GM18519 (cell line): Measurements from ENCODE around the gene ADGRD1.
A peak's percentile ranks its signal among the peaks of the same experiment; 100 is the strongest.

Experiments used
- ATAC-seq: cut with Tn5 transposase; IDR thresholded peaks from one replicate; pipeline ENCODE4 v1.9.1; 2021; ENCODE audit warnings: mild to moderate bottlenecking, moderate library complexity; ENCODE audit not compliant: unreplicated experiment, low FRiP score

Gene ADGRD1

GRCh38 chr12:131084341-131085011 lies 130.8 kb downstream of the ADGRD1 start:
- no peak for ATAC-seq

- no peak for ATAC-seq
These were observed 131.6 kb downstream of the ADGRD1 start for GRCh38 chr12:131085125-131085815.

GRCh38 chr12:131085816-131086591 lies 132.3 kb downstream of the ADGRD1 start:
- ATAC-seq, result no peak

DNA sequence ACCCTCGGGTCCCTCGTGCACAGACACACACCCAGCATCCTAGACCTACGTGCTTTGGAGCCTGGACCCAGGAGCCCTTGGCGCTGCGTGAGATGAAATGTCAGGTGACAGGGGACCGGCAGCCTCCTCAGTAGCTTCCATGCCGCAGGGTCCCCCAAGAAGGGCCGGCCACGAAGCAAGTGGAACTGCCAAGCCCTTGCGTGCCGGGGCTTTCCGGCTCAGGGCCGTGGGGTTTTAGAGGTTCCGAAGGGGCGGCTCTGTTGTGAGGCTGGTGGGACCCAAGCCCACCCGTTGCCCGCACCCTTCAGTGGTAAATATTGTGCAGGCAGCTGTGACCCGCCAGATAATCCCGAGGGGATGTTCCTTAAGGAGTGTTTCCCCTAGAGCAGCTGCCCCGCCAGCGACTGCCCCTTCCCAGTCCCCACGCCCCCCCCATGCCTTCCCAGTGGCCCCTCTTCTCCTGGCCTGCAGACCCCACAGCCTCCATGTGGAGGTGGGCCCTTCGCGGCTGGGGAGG lies 133.7 kb downstream of the ADGRD1 start:
- no peak for ATAC-seq

DNA sequence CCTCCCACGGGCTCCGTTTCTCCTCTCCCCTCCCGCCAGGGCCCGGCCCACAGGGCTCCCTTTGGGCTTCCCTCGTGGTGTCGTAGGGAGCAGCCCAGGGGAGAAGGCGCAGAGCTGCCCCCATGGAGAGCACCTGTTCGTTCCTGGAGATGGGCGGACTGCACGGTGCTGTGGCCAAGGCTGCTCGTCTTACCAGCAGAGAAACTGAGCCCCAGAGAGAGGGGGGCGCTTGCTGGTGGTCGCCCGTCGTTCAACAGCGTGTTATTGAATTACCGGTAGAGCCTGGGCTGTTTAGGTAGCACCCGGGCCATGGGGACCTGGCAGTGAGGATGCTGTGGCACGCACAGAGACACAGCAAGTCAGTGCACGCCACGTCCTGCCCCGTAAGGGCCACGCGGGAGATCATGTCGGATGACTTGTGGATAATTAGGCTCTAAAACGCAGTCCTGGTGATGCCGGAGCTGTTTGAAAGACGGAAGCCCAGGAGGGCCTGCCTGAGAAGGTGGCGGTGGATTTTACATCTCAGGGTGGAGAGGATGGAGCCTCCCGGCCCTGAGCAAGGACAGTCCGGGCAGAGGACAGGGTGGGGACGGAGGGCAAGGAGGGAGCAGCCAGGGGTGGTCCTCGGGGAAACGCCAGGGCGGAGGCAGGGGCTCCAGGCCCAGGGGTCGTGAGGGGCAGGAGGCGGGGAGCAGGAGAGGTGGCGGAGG lies 134.4 kb downstream of the ADGRD1 start:
- no peak for ATAC-seq

DNA sequence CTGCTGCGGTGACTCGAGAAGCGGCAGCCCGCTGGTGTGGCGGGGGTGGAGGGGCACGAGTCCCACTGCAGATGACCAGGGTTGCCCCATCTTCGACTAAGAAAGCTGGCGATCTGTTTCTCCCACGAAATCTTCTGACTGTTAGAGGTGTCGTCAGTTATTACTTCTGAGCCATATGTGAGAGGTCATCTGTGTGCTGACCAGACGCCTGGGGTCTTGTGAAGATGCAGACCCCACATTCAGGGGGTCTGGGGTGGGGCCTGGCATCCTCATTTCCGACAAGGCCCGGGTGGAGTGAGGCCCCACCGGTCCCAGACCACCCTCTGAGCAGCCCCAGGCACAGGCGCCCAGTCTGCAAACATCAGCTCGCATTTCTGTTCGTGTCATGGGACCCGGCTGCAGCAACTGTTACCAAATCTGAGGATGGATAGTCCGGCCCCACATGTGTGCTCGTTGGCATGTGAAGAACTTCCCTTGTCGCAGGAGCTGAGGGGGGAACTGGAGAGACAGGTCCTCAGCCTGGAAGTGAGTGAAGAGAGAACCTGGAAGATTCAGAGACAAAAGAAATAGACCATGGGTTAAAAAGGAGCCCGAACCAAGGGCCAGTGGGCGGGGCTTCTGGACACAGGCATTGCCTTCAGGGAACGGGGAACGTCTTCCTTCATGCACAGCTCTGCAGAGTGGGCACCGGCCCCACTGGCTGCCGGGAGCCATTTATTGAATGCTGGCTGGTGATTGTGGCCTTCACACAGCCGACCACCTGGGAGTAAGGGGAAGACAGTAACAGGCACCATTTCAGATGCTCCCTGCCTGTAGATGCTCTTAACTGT lies 135.2 kb downstream of the ADGRD1 start:
- ATAC-seq, result no peak

GRCh38 chr12:131089531-131090273 lies 136.0 kb downstream of the ADGRD1 start:
- ATAC-seq, result no peak

DNA sequence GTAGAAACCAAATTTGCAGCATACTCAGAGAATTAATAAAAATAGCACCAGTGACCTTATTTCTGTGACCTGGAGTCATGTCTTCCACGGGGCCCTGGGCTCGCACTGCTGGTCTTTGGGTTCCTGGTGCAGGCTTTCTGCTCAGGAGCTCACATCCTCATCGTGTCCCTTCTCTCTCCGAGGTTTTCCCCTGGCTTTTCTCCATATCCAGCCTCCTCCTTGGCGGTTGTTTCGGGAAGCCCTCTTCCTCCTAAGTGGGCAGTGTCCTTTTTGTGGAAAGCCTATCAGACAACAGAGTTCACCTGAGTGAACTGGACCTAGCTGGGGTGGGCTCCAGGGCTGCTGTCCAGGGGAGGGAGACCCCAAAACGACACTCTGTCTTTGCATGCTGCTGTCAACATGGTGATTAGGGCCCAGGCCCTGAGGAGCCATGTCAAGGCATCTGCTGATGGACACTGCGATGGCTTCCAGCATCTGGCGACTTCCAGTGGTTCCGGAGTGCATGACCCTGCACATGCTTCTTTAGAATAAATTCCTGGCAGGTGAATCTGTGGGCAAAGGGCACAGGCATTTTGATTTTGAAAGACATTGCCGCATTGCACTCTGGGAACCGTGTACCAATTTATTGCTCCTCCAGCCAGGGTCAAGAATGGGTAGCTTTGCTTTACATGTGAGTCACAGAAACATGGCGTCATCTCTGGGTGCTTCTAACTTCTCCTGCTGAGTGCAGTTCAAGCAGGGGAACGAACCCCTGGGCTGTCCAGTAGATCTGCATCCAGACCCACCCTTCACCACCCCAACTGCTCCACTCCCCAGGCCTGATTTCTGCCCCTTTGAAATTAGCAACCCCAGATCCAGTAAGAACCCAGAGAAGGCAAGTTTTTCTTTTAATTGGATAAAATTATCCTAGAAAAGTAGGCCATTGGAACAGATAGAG lies 136.8 kb downstream of the ADGRD1 start:
- no peak for ATAC-seq

DNA sequence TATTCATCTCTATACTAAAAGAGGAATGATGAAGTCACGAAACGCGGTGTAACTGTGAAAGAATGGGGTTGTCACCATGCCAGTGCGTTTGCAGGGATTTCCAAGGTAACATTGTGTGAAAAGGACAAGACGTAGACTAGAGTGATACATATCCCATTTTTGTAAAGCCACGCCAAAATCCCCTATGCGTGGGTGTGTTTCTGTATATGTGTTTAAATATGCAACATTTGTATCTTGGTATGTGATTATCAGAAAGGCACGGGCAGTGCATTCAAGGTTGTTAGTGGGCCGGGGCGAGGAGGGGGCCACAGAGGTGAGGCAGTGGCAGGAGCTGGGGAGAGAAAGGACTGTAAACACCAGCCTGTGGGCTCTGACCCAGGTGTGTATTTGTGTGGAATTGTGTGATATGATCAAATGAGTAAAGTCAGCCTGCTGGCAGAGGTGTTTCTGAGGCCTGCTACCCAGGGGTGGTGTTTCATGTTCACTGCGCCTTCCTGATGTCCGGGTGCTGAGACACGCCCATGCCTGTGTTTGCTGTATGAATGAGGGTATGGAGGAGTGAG lies 137.8 kb downstream of the ADGRD1 start:
- no peak for ATAC-seq

DNA sequence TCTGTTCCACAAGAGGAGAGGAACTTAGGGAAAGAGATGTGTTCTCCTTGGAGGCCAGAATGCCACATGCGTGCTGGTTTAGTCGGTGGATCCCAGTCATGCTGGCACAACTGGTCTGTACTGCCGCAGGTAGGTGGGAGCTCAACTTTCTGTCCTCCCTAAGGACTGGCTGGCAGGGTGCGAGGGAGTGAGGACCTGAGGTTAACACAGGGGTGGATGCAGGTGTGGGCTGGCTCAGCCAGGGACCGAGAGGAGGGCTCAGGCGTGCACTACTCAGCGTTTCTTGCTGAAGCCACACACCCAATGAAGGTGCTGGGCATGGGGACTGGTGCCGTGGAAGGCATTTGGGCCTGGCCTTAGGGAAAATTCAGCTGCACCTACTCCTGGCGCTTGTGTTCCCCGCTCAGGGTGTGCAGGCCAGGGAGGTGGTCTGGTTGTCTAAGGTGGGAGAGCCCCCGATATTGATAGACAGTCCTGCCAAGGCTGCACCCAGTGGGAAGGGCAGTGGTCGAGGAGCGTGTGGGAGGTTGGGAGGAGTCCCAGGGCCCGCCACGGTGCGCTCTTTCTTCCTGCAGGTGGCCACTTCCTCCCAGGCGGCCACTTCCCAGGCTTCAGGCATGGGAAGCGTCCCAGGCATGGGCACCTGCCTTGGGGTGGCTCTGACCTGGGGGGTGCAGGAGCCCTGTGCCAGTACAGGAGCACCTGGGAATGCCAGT lies 138.4 kb downstream of the ADGRD1 start:
- ATAC-seq, result no peak

DNA sequence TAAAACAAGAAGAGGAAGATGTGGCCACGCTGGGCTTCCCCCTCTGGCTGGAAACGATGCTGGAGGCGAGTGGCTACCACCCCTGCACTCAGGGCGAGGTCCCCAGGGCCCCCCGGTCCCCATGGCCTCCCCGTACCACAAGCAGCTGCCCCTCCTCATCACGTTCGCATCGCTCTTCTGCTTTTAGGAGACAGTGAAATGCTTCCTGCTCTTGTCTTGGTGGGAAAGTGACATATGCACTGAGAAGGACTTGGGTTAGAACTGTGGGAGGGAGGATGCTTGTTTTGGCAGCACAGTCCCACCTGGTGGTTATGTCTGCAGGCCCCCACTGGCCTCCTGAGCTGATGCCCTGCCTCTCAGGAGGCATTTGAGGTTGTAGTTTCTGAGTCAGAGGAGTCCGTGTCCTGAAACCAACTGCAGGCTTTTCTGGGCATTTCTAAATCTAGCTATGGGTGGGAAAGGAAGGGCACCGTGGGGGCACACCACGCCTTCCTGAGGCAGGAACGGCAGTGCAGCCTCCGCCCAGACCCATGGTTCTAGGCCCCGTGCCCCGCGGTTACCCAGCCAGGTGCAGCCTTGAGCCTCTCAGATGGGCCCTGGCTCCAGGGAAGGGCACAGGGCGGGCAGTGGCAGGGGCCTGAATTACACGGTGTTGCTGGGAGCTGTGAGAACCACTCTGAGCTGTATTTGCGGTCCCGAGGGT lies 139.3 kb downstream of the ADGRD1 start:
- ATAC-seq, result peak; percentile 50

GRCh38 chr12:131093604-131093955 lies 139.9 kb downstream of the ADGRD1 start:
- ATAC-seq, result no peak

DNA sequence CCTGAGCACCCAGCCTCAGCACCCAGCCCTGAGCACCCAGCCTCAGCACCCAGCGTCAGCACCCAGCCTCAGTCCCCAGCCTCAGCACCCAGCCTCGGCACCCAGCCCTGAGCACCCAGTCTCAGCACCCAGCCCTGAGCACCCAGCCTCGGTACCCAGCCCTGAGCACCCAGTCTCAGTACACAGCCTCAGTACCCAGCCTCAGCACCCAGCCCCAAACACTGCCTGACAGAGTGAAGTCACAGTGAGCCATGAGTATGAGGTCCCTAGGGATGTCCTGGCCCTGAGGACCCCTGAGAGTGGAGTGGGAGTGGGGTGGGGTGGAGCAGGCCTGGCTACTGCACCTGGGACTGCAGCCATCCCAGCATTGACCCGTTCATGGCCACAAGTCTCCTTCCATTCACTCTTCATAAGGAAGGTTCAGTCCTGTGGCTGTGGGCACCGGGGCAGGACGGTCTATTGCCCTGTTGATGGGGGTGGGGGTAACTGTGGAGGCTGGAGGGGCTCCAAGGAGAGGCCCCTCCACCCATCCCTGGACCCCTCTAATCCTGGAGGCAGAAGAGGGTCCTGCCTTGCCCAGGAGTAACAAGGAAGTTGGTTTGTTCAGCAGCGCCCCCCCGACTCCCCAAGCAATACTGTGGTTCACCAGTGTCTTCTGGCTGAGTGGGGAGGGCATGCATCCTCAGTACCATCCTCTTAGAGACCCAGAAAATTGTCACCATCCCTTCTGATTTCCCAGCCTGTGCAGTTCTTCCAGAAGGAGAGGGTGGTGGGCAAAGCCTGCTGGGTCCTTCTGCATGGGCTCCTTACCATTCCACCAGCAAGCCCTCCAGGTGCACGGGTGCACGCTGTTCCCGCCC lies 140.5 kb downstream of the ADGRD1 start:
- ATAC-seq, result no peak

- no peak for ATAC-seq
These were observed 141.4 kb downstream of the ADGRD1 start for GRCh38 chr12:131094831-131095805.
